ENCODE data around the gene PRKN. TPM values are rescaled to one million over a fixed set of nuclear protein-coding genes. Genes with fewer than 3 reads are reported as not detected.

Gene PRKN
- total RNA-seq, 4 donors from 2014 or later, result 4.5 to 12.3 (median 9.0) TPM

DNA sequence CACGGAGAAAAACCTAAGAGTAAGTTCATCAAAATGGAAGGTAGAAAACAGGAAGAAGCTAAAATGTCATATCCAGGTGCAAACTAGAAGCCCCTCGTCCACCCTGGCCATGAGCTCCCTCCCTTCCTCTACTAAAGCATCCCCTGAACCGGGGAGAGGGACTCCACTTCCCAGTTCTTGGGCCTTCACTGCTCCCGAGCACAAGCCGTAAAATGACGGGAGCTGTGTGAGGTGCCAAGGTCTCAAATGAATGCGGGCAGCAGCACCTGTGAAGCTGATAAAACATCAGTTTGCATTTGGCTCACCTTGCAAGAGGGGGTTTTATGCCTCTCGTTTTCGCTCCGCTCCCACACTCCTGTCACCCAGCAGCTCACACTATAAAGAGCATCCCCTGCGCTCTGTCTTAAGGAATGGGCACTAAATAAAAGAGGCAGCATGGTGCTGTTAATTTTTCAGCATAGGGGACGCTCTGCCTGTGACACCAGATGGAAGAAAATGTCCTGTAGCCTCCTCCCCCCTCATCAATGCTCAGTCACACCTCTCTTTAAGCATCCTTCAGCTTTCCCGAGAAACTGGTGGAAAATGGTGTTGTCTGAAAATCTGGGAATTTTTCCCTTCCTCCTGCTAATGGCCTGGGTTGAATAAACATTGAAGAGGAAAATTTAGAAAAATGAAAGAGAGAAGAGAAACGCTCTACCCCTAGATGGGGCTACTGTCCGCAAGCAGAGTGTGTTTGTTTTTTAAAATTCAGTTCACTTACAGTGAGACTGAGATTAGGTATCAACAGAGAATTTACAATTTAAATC, 890.7 kb downstream of the PRKN start:
- H3K36me3 ChIP-seq, result no peaks in the 10 kb centered on the region
- intact Hi-C loops (cut with DNase I; ENCODE audit: low total_unique reads), result no loop called here
- H3K27ac ChIP-seq, result no peak overlapping the region
- no peaks in the 10 kb centered on the region for H3K9me3 ChIP-seq
- WGBS, 2 donors (ENCODE audit: low coverage in 1 of 2), result 73 to 80% methylated on average over 13 to 15 of the region's 15 CpGs
- no peak for TF ChIP-seq POLR2A (IDR thresholded peaks at IDR 0.05)
- TF ChIP-seq, protein P1, sequence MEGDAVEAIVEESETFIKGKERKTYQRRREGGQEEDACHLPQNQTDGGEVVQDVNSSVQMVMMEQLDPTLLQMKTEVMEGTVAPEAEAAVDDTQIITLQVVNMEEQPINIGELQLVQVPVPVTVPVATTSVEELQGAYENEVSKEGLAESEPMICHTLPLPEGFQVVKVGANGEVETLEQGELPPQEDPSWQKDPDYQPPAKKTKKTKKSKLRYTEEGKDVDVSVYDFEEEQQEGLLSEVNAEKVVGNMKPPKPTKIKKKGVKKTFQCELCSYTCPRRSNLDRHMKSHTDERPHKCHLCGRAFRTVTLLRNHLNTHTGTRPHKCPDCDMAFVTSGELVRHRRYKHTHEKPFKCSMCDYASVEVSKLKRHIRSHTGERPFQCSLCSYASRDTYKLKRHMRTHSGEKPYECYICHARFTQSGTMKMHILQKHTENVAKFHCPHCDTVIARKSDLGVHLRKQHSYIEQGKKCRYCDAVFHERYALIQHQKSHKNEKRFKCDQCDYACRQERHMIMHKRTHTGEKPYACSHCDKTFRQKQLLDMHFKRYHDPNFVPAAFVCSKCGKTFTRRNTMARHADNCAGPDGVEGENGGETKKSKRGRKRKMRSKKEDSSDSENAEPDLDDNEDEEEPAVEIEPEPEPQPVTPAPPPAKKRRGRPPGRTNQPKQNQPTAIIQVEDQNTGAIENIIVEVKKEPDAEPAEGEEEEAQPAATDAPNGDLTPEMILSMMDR (IDR thresholded peaks at IDR 0.05), result peak; percentile 9 to 47 (median 33)
- DNase-seq, result no peak
- H3K4me1 ChIP-seq, result no peaks in the 10 kb centered on the region
- H3K4me3 ChIP-seq, result no peak overlapping the region
- in situ Hi-C loops (cut with MboI; ENCODE audit: low pct_ligation_motif_present in 1 of 4, low pct_unique_long_range_greater_than_20kb in 1 of 4, low sequenced_read_pairs in 3 of 4), result no loop called here
- H3K27me3 ChIP-seq, result no peaks in the 10 kb centered on the region

DNA sequence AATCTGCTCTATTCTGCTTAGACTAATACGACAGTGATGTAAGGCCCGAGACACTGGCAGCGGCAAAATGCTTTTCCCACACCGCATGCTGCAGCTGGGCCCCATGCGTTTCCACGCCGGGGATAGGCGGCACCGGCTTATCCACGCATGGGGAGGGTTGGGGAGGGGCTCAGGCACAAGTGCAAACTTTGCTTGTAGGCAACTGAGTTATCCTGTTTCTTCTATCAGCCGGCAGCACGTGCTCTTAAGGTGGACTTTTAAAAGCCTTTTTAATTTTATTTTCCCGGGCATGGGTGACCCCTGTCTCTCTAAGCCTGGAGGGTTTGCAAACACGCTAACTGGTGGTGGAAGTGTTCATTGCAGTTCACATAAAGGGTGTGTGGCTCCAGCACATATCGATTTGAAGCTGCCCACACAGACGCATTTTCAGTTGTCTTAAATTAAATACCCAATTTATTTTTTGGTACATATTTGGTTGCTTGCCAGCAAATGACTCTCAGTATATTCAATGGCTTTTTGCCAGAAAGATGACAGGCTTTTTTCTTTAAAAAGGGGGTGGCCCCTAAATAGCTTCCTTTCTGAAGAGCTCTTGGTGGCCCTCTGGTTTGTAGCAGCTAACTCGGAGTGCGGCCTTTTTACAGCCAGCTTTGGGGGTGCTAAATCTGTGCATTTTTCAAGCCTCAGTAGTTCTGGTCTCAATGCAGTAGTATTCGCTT, 891.9 kb downstream of the PRKN start:
- Histone ChIP-seq H3K4me3 (no peak overlapping the region), H3K27me3 (no peaks in the 10 kb centered on the region), H3K36me3 (no peaks in the 10 kb centered on the region), H3K27ac (no peak overlapping the region), H3K4me1 (no peaks in the 10 kb centered on the region), H3K9me3 (no peaks in the 10 kb centered on the region)
- in situ Hi-C loops (cut with MboI; ENCODE audit: low pct_ligation_motif_present in 1 of 4, low pct_unique_long_range_greater_than_20kb in 1 of 4, low sequenced_read_pairs in 3 of 4), result no loop called here
- DNase-seq, result no peak
- intact Hi-C loops (cut with DNase I; ENCODE audit: low total_unique reads), result no loop called here
- TF ChIP-seq POLR2A (IDR thresholded peaks at IDR 0.05), result no peak
- TF ChIP-seq EP300 (IDR thresholded peaks at IDR 0.05; ENCODE audit: low read depth), result no peak
- no peak for TF ChIP-seq POLR2AphosphoS5 (IDR thresholded peaks at IDR 0.05)
- TF ChIP-seq, protein P1 (IDR thresholded peaks at IDR 0.05), result no peak
- WGBS, 2 donors (ENCODE audit: low coverage in 1 of 2), result 43 to 75% methylated on average over 4 to 19 of the region's 19 CpGs

DNA sequence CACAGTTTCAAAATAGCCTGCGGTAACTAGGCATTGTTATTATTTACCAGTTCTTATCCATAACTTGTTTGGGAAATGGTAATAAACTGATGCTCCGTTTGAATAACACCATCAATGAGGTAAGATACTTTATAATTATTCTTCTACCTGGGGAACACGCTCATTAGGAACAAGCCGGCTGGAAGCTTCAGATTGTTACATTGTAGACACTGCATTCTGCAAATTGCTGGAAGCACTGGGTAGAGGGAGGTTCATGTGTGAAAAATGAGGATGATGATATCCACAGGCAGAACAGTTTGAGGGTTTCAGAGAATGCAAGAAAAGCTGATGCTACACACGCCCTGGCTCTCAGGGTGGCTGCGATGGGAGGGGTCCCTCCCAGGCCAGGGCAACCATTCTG, 893.1 kb downstream of the PRKN start:
- Histone ChIP-seq H3K4me1 (no peaks in the 10 kb centered on the region), H3K9me3 (no peaks in the 10 kb centered on the region), H3K36me3 (no peaks in the 10 kb centered on the region), H3K27me3 (no peaks in the 10 kb centered on the region), H3K4me3 (no peak overlapping the region), H3K27ac (no peak overlapping the region)
- no peak for DNase-seq
- TF ChIP-seq EP300 (IDR thresholded peaks at IDR 0.05; ENCODE audit: low read depth) (no peak), POLR2A (IDR thresholded peaks at IDR 0.05) (no peak), POLR2AphosphoS5 (IDR thresholded peaks at IDR 0.05) (no peak)
- TF ChIP-seq, protein P1 (IDR thresholded peaks at IDR 0.05), result no peak
- intact Hi-C loops (cut with DNase I; ENCODE audit: low total_unique reads) (no loop called here), in situ Hi-C loops (cut with MboI; ENCODE audit: low pct_ligation_motif_present in 1 of 4, low pct_unique_long_range_greater_than_20kb in 1 of 4, low sequenced_read_pairs in 3 of 4) (no loop called here)
- 87 to 90% methylated on average over 4 to 6 of the region's 6 CpGs for WGBS, 2 donors (ENCODE audit: low coverage in 1 of 2)

DNA sequence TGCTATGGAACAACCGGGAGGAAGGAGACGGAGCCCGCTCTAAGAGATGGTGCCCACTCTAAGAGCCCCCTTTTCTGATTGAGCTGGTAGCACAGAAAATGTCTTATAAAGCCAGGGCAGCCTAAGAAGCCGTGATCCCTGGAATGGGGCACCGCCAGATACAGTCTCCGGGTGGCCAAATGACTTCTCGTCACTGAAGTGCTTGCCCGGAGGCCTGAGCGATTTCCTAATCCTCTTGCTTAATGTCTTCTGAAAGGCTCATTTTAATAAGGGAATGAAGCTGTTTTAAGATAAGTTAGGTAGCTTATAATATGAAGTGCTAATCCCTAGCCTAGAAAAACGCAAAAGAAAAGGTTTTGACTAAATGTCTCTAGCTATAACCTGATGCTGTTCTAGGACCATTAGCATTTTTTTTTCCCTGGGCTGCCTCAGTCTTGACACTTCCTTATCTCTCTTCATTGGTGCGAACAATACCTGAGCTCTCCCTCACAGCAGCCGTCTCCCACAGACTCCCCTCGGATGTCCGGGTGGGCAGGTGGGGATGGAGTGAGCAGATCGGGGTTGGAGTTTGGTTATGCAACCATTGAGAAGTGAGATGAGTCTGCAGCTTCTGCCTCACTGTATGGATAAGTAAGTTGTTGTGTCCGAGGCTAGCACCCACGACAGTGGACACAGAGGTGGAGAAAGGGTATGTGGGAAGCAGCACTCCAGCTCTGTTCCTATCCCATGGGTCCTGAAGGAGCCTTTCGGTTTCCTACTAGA, 894.3 kb downstream of the PRKN start:
- 87% methylated on average over 6 to 18 of the region's 18 CpGs for WGBS, 2 donors (ENCODE audit: low coverage in 1 of 2)
- no peak overlapping the region for H3K27ac ChIP-seq
- no peaks in the 10 kb centered on the region for H3K9me3 ChIP-seq
- no peaks in the 10 kb centered on the region for H3K4me1 ChIP-seq
- TF ChIP-seq POLR2AphosphoS5 (IDR thresholded peaks at IDR 0.05), result no peak
- TF ChIP-seq EP300 (IDR thresholded peaks at IDR 0.05; ENCODE audit: low read depth), result no peak
- TF ChIP-seq POLR2A (IDR thresholded peaks at IDR 0.05), result no peak
- no peaks in the 10 kb centered on the region for H3K27me3 ChIP-seq
- no peak for DNase-seq
- no peak overlapping the region for H3K4me3 ChIP-seq
- in situ Hi-C loops (cut with MboI; ENCODE audit: low pct_ligation_motif_present in 1 of 4, low pct_unique_long_range_greater_than_20kb in 1 of 4, low sequenced_read_pairs in 3 of 4) (no loop called here), intact Hi-C loops (cut with DNase I; ENCODE audit: low total_unique reads) (no loop called here)
- H3K36me3 ChIP-seq, result no peaks in the 10 kb centered on the region
